ENCODE measurements around the gene E2F6.

DNA sequence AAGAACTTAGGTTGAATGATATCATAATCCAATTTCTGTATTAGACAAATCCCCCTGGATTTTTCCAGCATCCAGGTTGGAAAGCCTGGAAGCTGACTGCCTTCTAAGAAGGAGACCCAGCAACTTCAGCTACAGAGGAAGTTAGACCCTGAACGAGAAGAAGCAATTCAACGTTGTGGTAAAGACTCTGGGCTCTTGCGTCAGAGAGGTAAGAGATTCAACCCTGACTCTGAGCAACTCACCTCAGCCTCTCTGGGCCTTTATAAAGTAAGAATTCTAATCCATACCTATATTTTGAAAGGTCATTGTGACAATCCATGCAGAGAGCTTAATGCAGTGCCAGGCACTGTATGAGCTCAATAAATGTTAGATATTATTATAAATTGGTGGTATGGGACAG, 9.7 kb downstream of the E2F6 start:
- TF ChIP-seq, protein P1, sequence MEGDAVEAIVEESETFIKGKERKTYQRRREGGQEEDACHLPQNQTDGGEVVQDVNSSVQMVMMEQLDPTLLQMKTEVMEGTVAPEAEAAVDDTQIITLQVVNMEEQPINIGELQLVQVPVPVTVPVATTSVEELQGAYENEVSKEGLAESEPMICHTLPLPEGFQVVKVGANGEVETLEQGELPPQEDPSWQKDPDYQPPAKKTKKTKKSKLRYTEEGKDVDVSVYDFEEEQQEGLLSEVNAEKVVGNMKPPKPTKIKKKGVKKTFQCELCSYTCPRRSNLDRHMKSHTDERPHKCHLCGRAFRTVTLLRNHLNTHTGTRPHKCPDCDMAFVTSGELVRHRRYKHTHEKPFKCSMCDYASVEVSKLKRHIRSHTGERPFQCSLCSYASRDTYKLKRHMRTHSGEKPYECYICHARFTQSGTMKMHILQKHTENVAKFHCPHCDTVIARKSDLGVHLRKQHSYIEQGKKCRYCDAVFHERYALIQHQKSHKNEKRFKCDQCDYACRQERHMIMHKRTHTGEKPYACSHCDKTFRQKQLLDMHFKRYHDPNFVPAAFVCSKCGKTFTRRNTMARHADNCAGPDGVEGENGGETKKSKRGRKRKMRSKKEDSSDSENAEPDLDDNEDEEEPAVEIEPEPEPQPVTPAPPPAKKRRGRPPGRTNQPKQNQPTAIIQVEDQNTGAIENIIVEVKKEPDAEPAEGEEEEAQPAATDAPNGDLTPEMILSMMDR (IDR thresholded peaks at IDR 0.05) = no peak
- no peak for TF ChIP-seq EP300 (IDR thresholded peaks at IDR 0.05)
- no peak for TF ChIP-seq POLR2A (IDR thresholded peaks at IDR 0.05)
- no peak for TF ChIP-seq POLR2AphosphoS5 (IDR thresholded peaks at IDR 0.05)
